H4 (cell line): ENCODE results near the gene MAP2K5. TPM values are rescaled to one million over a fixed set of nuclear protein-coding genes. Genes with fewer than 3 reads are reported as not detected.

Experiments used
- DNase-seq: peaks from one replicate; pipeline ENCODE4 v3.0.0-alpha.2; 2015; ENCODE audit warnings: low spot score
- total RNA-seq: library from RNA; depleted of rRNA; stranded (reverse); fragments of >200 nt; shearing (Covaris generic); gene quantifications from 2 replicates; pipeline ENCODE4 v1.2.3, GENCODE V29; 2014; rRNA removed

The MAP2K5 gene
- total RNA-seq, 1 experiment from 2014 or later: 6.6 TPM

DNA sequence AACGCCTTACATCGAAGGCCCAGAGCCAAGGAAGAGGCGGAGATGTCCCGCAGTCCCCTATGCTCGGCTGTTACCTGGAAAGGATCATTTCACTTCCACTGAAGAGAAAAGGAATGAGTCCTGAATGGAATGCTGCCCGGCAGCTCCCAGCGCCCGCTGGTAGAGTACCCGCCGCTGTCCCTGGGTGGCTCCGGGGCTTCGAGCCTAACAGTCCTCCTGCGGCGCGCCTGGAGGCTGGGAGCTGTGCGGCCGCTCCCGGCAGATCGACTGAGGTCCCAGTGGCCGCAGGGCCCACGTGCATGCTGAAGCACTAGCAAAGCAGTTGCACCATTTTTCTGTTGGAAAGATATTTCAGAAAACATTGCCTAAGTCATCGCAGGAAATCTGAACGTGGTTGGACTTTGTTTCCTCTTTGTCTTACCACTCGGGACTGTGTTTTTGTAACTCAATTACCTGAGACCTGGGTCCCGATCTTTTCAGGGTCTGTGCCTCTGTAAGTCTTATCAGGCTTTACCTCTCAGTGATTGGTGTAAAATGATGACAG lies 296.4 kb downstream of the MAP2K5 start:
- DNase-seq: no peak

DNA sequence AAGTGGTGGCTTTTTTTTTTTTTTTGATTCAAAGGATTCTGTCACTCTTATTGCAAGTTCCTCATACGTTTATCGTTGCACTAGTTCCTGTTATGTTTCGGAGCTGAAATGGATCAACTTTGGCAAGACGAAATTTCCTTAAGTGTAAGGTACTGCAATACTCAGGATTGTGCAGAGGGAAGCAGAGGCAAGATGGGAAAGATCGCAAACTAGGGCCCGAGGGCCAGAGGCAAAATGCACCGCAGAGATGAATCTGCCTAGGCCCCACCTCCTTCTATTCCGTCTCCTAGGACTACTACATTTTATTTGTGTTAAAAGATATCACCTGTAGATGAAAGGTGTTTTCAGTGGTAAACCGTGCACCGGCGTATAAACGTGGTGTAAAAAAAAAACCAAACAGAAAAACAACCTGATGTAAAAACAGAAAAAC lies 297.0 kb downstream of the MAP2K5 start:
- DNase-seq: no peak

DNA sequence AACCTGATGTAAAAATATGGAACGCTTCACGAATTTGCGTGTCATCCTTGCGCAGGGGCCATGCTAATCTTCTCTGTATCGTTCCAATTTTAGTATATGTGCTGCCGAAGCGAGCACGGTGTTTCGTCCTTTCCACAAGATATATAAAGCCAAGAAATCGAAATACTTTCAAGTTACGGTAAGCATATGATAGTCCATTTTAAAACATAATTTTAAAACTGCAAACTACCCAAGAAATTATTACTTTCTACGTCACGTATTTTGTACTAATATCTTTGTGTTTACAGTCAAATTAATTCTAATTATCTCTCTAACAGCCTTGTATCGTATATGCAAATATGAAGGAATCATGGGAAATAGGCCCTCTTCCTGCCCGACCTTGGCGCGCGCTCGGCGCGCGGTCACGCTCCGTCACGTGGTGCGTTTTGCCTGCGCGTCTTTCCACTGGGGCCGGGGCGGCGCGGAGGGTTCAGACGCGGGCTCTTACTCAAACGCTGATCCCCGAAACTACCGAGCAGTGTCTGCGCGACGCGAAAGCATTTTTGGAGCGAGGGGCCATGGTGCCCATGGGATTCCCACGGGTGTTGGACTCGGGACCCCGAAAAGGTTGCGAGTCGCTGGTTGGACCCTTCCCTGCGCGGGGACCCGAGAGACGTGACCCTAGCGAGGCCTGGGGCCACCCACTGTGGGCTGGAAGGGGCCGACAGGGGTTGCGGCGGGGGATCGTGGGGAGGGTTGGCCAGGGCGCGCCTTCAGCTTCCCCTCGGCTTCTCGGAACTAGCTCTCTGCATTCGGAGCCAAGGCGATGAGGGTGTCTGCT lies 297.6 kb downstream of the MAP2K5 start, which contains the start of gene RNU6-1:
Gene RNU6-1, minus strand, starts transcription at position 117 of the 820 bp plus-strand sequence.
- peak; percentile 88 for DNase-seq

DNA sequence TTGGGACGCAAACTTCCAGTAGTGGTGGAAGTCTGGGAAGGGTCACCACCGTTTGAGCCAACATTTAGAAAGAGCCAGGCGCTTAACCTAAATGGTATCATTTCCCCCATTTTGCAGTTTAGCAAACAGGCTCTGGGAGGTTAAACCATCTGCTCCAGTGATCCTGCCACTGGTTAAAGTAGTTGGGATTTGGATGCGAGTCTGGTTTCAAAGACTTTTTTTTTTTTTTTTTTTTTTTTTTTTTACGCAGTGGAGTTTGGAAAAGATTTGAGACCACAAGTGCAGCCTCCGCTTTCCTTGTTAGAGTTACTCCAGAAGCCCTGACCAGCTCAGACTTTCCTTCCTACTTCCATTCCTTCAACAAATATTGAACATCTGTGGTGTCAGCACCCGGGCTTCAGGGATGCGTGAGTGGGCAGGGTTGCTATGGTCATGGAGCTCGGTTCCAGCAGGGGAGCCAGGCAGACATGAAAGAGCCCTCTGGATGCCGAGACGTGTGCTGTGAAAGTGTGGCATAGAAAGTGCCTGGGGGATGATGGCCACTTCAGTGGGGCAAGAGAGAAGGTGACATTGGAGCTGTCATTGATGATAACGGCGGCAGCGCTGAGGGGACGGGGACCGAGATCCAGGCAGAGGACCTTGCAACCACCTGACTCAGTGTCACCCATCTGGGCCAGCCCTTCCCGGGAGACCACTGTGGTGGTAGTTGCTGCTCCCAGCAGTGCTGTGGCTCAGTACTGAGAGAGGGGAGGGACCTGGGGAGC lies 298.4 kb downstream of the MAP2K5 start:
- peak; percentile 23 for DNase-seq

DNA sequence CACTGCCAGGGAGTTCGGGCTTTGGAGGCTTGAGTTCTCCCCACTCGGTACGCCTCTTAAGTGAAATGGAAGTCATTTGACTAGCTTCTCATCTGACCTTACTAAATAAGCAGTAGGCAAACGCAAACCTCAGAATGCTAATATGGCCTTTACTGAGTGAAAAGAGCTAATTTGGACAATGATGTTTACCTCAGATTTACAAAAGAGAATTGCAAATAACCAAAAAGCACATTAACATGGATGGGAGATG lies 298.9 kb downstream of the MAP2K5 start:
- DNase-seq: no peak

DNA sequence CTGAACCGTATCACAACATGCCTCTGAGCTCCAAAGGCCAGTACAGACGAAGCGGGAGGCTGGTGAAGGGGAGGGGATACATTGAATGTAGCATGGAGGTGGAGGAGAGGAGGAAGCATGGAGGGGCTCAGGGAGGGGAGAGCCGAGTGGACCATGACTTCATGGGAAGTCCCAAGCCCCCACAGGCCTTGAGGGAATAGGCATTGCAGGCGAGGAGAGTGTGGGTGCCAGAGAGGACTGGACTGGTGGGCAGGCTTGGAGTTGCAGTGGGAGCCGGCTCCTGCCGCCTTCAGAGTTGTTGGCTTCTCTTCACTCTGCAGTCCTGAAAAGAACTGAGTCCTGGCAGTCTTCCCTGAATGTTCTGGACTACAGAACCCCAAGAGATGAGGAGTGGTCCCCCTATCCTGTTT lies 300.6 kb downstream of the MAP2K5 start:
- DNase-seq: no peak

DNA sequence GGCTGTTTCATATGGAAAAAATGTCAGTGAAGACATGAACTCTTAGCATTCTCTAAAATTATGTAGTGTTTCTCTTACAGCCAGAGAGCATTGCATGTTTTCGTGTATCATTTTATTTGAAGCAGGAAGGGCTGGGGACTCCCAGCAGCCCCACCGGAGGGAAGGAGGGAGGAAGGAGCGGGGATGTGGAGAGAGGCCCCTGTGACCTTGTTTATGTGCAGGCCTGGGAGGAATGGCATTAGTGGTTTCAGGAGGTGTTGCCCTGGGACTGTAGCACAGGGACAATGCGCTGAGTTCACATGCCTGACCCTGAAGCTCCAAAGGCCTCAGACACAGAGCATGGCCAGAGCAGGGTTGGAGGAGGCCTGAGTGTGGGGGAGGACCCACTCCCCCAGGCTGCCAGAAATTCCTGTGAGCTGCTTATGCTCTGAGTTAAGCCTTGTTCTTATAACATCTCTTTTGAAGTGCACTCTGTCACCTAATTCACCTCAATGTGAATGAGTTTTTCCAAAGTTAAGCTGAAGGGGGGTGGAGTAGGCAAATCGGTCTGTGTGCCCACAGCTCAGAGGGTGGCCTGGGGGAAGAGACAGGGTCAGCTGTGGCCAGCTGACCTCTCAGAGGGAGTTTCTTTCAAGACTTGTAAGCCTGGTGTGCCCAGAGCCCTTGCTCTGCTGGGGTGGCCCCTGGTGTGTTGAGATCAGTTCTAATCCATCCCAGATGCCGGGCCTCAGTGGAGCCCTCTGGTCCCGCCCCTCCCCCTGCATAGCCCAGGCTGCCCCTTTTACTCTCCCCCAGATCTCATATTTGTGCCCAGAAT lies 301.3 kb downstream of the MAP2K5 start:
- DNase-seq: no peak

DNA sequence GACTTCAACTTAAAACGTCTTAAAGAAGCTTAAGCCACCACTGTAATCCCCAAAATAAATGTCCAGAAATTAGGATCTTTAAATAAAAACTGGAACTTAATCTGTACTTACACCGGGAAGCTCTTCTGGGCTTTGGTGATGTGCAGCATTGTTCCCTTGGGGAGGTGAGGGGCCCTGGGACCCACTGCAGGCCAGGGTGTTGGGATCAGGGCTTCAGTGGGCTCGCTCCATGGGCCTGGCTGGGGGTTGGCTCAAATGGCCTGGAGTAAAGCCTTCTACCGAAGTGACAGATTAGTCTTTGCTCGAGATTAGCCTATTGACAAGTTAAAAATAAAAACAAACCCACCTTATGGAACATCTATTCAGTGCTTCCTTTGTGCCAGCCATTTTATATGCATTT lies 303.5 kb downstream of the MAP2K5 start:
- DNase-seq: no peak

DNA sequence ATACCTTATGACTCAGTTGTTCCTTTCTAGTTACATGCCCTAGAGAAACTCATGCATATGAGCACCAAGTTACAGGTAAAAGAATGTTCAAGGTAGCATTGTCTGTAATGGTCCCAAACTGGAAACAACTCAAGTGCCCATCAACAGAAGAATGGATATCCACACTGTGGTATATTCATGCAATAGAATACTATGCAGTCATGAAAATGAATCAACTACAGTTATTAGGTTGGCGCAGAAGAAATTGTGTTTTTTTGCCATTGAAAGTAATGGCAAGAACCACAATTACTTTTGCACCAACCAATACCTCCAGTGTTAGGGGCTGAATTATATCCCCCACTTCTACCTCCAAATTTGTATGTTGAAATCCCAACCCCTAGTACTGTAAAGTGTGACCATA lies 307.0 kb downstream of the MAP2K5 start:
- no peak for DNase-seq

DNA sequence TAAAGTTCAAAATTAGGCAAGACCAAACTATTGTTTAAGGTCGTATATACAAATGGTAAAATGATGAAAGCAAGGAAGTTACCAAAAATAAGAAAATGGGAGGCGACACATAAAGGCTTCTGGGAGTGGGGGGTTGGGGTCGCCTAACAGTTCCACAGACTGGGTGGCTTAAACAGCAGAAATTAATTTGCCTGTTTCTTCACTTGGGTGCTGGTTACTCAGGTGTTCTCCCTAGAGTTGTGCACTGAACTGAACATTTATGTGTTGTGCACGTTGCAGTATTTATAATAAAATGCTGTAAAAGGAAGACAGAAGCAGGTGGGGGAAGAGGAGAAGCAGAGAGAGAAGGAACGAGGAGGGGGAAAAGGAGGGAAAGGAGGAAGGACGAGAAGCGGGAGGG lies 307.8 kb downstream of the MAP2K5 start:
- no peak for DNase-seq

DNA sequence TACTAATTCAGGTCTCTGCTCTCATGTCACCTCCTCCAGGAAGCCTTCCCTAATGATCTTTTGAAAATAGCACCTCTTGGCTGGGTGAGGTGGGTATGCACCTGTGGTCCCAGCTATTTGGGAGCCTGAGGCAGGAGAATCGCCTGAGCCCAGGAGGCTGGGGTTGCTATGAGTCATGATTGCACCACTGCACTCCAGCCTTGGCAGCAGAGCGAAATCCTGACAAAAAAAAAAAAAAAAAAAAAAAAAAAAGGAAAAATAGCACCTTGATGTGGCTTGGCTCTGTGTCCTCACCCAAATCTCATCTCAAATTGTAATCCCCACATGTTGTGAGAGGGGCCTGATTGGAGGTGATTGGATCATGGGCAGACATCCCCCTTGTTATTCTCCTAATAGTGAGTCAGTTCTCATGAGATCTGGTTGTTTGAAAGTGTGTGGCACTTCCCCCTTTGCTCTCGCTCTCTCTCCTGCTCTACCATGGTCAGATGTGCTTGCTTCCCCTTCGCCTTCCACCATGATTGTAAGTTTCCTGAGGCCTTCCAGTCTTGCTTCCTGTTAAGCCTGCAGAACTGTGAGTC lies 308.6 kb downstream of the MAP2K5 start:
- peak; percentile 45 for DNase-seq

DNA sequence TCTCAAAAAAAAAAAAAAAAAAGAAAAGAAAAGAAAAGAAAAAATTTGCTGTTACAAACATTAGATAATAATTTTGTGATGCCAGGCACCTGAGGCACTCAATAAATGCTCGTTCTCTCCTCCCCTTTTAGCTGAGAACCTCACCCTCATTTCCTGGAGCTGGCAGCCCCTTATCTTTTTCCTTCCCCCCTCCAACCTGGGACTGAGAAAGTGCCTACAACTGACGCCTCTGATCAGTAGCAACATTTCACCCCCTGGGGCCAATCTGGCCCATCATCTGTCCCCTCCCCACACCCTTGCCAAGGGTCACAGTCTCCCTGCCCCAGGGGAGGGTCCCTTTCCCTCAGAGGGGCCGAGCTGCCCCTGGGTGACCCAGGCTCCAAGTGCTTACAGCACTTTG lies 309.9 kb downstream of the MAP2K5 start:
- DNase-seq: no peak

DNA sequence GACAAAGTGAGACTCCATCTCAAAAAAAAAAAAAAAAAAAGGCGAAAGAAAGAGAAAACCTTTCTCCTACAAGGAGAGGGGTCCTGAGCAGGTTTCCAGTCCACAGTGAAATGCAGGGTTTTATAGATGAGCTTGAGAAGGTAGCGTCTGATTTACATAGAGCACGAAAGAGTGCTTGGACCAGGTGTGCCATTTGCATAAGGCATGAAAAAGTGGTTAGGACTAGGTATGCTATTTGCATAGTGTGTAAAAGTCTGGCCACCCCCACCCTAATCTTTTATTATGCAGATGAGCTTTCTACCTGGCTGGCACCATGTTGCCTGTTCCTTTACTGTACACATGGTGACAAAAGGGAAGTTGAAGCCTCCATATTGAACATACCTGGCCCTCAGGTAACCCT lies 311.0 kb downstream of the MAP2K5 start:
- no peak for DNase-seq

DNA sequence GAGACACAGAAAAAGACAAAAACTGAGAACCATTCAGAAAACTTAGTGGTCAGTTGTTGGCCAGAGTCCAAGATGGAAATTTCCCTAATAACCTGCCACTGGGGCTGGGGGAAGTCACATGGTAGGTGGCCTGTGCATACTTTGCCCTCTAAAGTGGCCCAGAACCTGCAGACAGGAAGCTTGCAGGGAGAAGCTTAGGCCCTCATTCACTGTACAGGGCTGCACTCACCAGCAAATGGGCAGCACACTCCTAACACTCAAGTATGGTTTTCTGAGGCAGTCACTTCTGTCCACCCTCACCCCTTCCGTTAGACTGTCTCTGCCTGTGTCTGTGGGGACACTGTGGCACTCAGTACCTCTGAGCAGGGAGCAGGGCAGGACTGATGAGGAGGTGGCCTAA lies 311.9 kb downstream of the MAP2K5 start:
- no peak for DNase-seq

DNA sequence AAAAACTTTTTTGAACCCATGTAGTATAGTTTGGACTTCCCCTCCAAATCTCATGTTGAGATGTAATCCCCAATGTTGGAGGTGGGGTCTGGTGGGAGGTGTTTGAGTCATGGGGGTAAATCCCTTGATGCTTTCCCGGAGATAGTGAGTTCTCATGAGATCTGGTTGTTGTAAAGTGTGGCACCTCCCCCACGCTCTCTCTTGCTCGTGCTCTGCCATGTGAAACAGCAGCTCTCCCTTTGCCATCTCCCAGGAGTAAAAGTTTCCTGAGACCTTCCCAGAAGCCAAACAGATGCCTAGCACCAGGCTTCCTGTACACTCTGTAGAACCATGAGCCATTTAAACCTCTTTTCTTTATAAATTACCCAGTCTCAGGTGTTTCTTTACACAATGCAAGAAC lies 313.3 kb downstream of the MAP2K5 start:
- DNase-seq: no peak

Other genes starting within 250 kb of the MAP2K5 start
- gene C15orf61, start 21.6 kb upstream of the MAP2K5 start, total RNA-seq: 2.4 and 2.5 TPM in 2 replicates